CD4-positive, alpha-beta T cell treated with Interleukin-6 for 4 hours (primary cell): ENCODE measurements around the gene RFX4.
"Not testable (repeated sequence)": the region's sequence is repeated elsewhere in the genome, so short reads cannot be mapped to it uniquely, and the experiment has no call there.

ENCODE experiments used
- DNase-seq: peaks from one replicate; pipeline ENCODE4 v3.0.0-alpha.2; 2020; ENCODE audit warnings: mixed read lengths

Gene RFX4

GRCh38 chr12:106692896-106693820 lies 110.4 kb downstream of the RFX4 start:
- no peak for DNase-seq

- no peak for DNase-seq
Measured at GRCh38 chr12:106696071-106696470, 113.3 kb downstream of the RFX4 start.

- DNase-seq: no peak
Measured at GRCh38 chr12:106696681-106697417, 114.0 kb downstream of the RFX4 start.

- DNase-seq: no peak
Measured at GRCh38 chr12:106704081-106704480, 121.3 kb downstream of the RFX4 start.

GRCh38 chr12:106705971-106706370 lies 123.2 kb downstream of the RFX4 start:
- no peak for DNase-seq

- DNase-seq: no peak
Measured at GRCh38 chr12:106709068-106709511, 126.3 kb downstream of the RFX4 start.

GRCh38 chr12:106710143-106710893 lies 127.5 kb downstream of the RFX4 start:
- DNase-seq: no peak

GRCh38 chr12:106711316-106711715 lies 128.5 kb downstream of the RFX4 start:
- no peak for DNase-seq

- DNase-seq: no peak
Measured at GRCh38 chr12:106712768-106713167, 130.0 kb downstream of the RFX4 start.

- DNase-seq: no peak
Measured at GRCh38 chr12:106714926-106715325, 132.1 kb downstream of the RFX4 start.

GRCh38 chr12:106715582-106715981 lies 132.8 kb downstream of the RFX4 start:
- DNase-seq: no peak

- no peak for DNase-seq
Measured at GRCh38 chr12:106717673-106718072, 134.9 kb downstream of the RFX4 start.

GRCh38 chr12:106719879-106720278 lies 137.1 kb downstream of the RFX4 start:
- DNase-seq: no peak

- DNase-seq: no peak
Measured at GRCh38 chr12:106720696-106721095, 137.9 kb downstream of the RFX4 start.

GRCh38 chr12:106721915-106722314 lies 139.1 kb downstream of the RFX4 start:
- no peak for DNase-seq

- no peak for DNase-seq
Measured at GRCh38 chr12:106722837-106723236, 140.0 kb downstream of the RFX4 start.

GRCh38 chr12:106723416-106723815 lies 140.6 kb downstream of the RFX4 start:
- DNase-seq: no peak

- DNase-seq: no peak
Measured at GRCh38 chr12:106724116-106724515, 141.3 kb downstream of the RFX4 start.

GRCh38 chr12:106724934-106725333 lies 142.1 kb downstream of the RFX4 start:
- no peak for DNase-seq

- not testable (repeated sequence) for DNase-seq
Measured at GRCh38 chr12:106726603-106727202, 143.9 kb downstream of the RFX4 start.

GRCh38 chr12:106729611-106730010 lies 146.8 kb downstream of the RFX4 start:
- DNase-seq: no peak

GRCh38 chr12:106732890-106733289 lies 150.1 kb downstream of the RFX4 start:
- no peak for DNase-seq

GRCh38 chr12:106733660-106734059 lies 150.9 kb downstream of the RFX4 start:
- DNase-seq: no peak
